Measurements from ENCODE around the gene EDNRA.

DNA sequence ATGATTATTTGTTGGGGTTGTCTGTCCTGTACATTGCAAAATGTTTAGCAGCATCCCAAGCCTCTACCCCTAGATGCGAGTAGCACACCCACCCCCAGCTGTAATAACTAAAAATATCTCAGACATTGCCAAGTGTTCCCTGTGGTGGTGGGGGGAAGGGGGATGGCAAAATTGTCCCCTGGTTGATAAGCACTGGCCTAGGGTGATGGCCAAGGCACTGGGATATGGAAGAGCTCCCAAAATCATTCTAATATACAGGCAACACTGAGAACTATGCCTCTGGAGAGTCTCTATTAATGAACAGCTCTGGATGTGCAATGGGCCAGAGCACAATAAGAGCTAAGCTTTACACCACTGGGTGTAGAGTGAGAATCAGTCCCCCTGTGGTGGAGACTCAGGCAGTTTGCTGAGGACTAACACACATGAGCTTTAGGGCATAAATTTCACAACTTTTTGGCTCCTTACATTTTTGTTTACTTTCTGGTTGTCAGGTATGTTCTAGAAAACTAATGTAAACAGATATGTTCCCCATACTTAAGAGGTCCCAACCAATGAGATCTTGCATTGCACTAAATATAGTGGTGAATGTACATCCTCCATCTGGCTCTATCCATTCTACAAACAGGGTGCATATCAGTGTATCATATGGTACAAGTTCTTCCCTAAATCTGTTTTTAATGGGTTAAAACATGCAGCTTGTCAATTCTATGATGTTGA is 34.5 kb downstream of the EDNRA start:
- TF ChIP-seq, protein P1, sequence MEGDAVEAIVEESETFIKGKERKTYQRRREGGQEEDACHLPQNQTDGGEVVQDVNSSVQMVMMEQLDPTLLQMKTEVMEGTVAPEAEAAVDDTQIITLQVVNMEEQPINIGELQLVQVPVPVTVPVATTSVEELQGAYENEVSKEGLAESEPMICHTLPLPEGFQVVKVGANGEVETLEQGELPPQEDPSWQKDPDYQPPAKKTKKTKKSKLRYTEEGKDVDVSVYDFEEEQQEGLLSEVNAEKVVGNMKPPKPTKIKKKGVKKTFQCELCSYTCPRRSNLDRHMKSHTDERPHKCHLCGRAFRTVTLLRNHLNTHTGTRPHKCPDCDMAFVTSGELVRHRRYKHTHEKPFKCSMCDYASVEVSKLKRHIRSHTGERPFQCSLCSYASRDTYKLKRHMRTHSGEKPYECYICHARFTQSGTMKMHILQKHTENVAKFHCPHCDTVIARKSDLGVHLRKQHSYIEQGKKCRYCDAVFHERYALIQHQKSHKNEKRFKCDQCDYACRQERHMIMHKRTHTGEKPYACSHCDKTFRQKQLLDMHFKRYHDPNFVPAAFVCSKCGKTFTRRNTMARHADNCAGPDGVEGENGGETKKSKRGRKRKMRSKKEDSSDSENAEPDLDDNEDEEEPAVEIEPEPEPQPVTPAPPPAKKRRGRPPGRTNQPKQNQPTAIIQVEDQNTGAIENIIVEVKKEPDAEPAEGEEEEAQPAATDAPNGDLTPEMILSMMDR (conservative IDR thresholded peaks at IDR 0.05): no peak
- no peak for TF ChIP-seq EZH2 (IDR thresholded peaks at IDR 0.05; ENCODE audit: low read depth)
